Astrocyte (in vitro differentiated cells and primary cell): Measurements from ENCODE around the gene MAVS. TPM values are rescaled to one million over a fixed set of nuclear protein-coding genes. Genes with fewer than 3 reads are reported as not detected.

Experiments used
- DNase-seq: peaks from one replicate; pipeline ENCODE4 v3.0.0-alpha.2; 2010; ENCODE audit warnings: low read depth
- FAIRE-seq: peaks from 2 replicates; lab custom pipeline; 2011; peaks lifted over from hg19 to GRCh38; lab: Jason Lieb, UNC
- H2AFZ ChIP-seq: 2 replicates; pipeline ENCODE4 v1.6.0; 2012; ENCODE audit warnings: low read depth, low read length, inconsistent platforms
- H3K27ac ChIP-seq: 2 replicates; pipeline ENCODE4 v1.5.1; 2011; ENCODE audit warnings: low read depth, low read length, inconsistent platforms
- H3K27me3 ChIP-seq: 2 replicates; pipeline ENCODE4 v1.6.0; 2011; ENCODE audit warnings: low read length, inconsistent platforms; ENCODE audit not compliant: insufficient read depth
- H3K36me3 ChIP-seq: 2 replicates; pipeline ENCODE4 v1.5.1; 2011; ENCODE audit warnings: low read length, inconsistent platforms; ENCODE audit not compliant: insufficient read depth
- H3K4me1 ChIP-seq: 2 replicates; pipeline ENCODE4 v1.5.1; 2011; ENCODE audit warnings: low read length, inconsistent platforms; ENCODE audit not compliant: insufficient read depth
- H3K4me2 ChIP-seq: 2 replicates; pipeline ENCODE4 v1.6.0; 2012; ENCODE audit warnings: low read length, inconsistent platforms
- H3K4me3 ChIP-seq: 2 replicates; pipeline ENCODE4 v1.5.1; 2011; ENCODE audit warnings: low read depth, mild to moderate bottlenecking, low read length, inconsistent platforms; ENCODE audit not compliant: insufficient read depth
- H3K79me2 ChIP-seq: 2 replicates; pipeline ENCODE4 v1.6.0; 2012; ENCODE audit warnings: mild to moderate bottlenecking, low read length, inconsistent platforms; ENCODE audit not compliant: insufficient read depth
- H3K9ac ChIP-seq: 2 replicates; pipeline ENCODE4 v1.6.0; 2012; ENCODE audit warnings: mild to moderate bottlenecking, low read length, inconsistent platforms
- H3K9me3 ChIP-seq: 2 replicates; pipeline ENCODE4 v1.5.1; 2012; ENCODE audit warnings: low read depth, mild to moderate bottlenecking, low read length, inconsistent platforms; ENCODE audit not compliant: insufficient read depth
- H4K20me1 ChIP-seq: 2 replicates; pipeline ENCODE4 v1.6.0; 2012; ENCODE audit warnings: low read length, inconsistent platforms; ENCODE audit not compliant: insufficient read depth
- H3K27ac Mint-ChIP-seq: one replicate; pipeline ENCODE4 v1.8.0; 2021; ENCODE audit warnings: mild to moderate bottlenecking, mixed read lengths; ENCODE audit not compliant: unreplicated experiment
- H3K27me3 Mint-ChIP-seq: one replicate; pipeline ENCODE4 v1.8.0; 2021; ENCODE audit warnings: low read depth, mixed read lengths; ENCODE audit not compliant: unreplicated experiment
- H3K36me3 Mint-ChIP-seq: one replicate; pipeline ENCODE4 v1.8.0; 2021; ENCODE audit warnings: low read depth, mixed read lengths; ENCODE audit not compliant: unreplicated experiment
- H3K4me1 Mint-ChIP-seq: one replicate; pipeline ENCODE4 v1.8.0; 2021; ENCODE audit warnings: low read depth, mixed read lengths; ENCODE audit not compliant: unreplicated experiment
- H3K4me3 Mint-ChIP-seq: one replicate; pipeline ENCODE4 v1.8.0; 2021; ENCODE audit warnings: mild to moderate bottlenecking, moderate library complexity, mixed read lengths; ENCODE audit not compliant: unreplicated experiment
- H3K9me3 Mint-ChIP-seq: one replicate; pipeline ENCODE4 v1.8.0; 2021; ENCODE audit warnings: mild to moderate bottlenecking, mixed read lengths; ENCODE audit not compliant: unreplicated experiment
- CTCF ChIP-seq: IDR thresholded peaks from 2 replicates; pipeline ENCODE4 v1.5.1; 2011; ENCODE audit warnings: low read depth, mild to moderate bottlenecking, inconsistent platforms, low read length, moderate library complexity; ENCODE audit not compliant: insufficient read depth
- EZH2 ChIP-seq: IDR thresholded peaks from 2 replicates; pipeline ENCODE4 v1.6.1; 2012; ENCODE audit warnings: mild to moderate bottlenecking, low read length, inconsistent platforms; ENCODE audit not compliant: insufficient read depth
- total RNA-seq: library from RNA; stranded (reverse); gene quantifications from 2 replicates; pipeline ENCODE4 v1.2.1, GENCODE V29; 2021

Gene MAVS
- total RNA-seq, 1 donor from 2014 or later, result 42.1 TPM

GRCh38 chr20:3803854-3804253 is 42.8 kb upstream of the MAVS start:
- Histone ChIP-seq H3K36me3 (peaks cover 17% of the 10 kb centered on the region), H3K9me3 (no peaks in the 10 kb centered on the region), H3K9ac (no peak overlapping the region), H3K79me2 (peaks cover 12% of the 10 kb centered on the region), H3K27ac (no peak overlapping the region), H3K4me1 (peaks cover 38% of the 10 kb centered on the region), H2AFZ (no peak overlapping the region), H3K4me2 (no peak overlapping the region), H4K20me1 (no peaks in the 10 kb centered on the region), H3K4me3 (no peak overlapping the region), H3K27me3 (no peaks in the 10 kb centered on the region)
- no peak for DNase-seq
- no peaks in the 10 kb centered on the region for H3K9me3 Mint-ChIP-seq
- peaks cover 18% of the 10 kb centered on the region for H3K4me1 Mint-ChIP-seq
- no peaks in the 10 kb centered on the region for H3K27me3 Mint-ChIP-seq
- no peak overlapping the region for H3K27ac Mint-ChIP-seq
- TF ChIP-seq CTCF, result no peak
- no peak for FAIRE-seq
- H3K36me3 Mint-ChIP-seq, result peaks cover 20% of the 10 kb centered on the region
- H3K4me3 Mint-ChIP-seq, result no peak overlapping the region

- Histone ChIP-seq H4K20me1 (no peaks in the 10 kb centered on the region), H3K36me3 (peaks cover 17% of the 10 kb centered on the region), H3K4me2 (no peak overlapping the region), H3K27ac (no peak overlapping the region), H3K27me3 (no peaks in the 10 kb centered on the region), H3K4me1 (peaks cover 33% of the 10 kb centered on the region), H3K9ac (no peak overlapping the region), H3K4me3 (no peak overlapping the region), H2AFZ (no peak overlapping the region), H3K79me2 (peaks cover 8% of the 10 kb centered on the region), H3K9me3 (no peaks in the 10 kb centered on the region)
- DNase-seq (no peak), FAIRE-seq (no peak)
- Mint-ChIP-seq H3K4me3 (no peak overlapping the region), H3K27ac (no peak overlapping the region), H3K27me3 (no peaks in the 10 kb centered on the region), H3K36me3 (peaks cover 20% of the 10 kb centered on the region), H3K4me1 (peaks cover 18% of the 10 kb centered on the region), H3K9me3 (no peaks in the 10 kb centered on the region)
- no peak for TF ChIP-seq CTCF
- TF ChIP-seq EZH2, result no peak
Measured at GRCh38 chr20:3804254-3804751, 42.3 kb upstream of the MAVS start.

DNA sequence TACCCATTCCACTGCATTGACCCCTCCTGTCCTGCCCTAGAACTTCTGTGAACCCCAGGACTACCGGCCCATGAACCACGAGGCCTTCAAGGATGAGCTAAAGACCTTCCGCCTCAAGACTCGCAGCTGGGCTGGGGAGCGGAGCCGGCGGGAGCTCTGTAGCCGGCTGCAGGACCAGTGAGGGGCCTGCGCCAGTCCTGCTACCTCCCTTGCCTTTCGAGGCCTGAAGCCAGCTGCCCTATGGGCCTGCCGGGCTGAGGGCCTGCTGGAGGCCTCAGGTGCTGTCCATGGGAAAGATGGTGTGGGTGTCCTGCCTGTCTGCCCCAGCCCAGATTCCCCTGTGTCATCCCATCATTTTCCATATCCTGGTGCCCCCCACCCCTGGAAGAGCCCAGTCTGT is 41.9 kb upstream of the MAVS start:
- FAIRE-seq (no peak), DNase-seq (no peak)
- Histone ChIP-seq H2AFZ (no peak overlapping the region), H3K9me3 (no peaks in the 10 kb centered on the region), H3K4me1 (peaks cover 30% of the 10 kb centered on the region), H3K9ac (no peak overlapping the region), H3K4me2 (no peak overlapping the region), H3K79me2 (peaks cover 4% of the 10 kb centered on the region), H3K27ac (no peak overlapping the region), H4K20me1 (no peaks in the 10 kb centered on the region), H3K36me3 (peaks cover 17% of the 10 kb centered on the region), H3K4me3 (no peak overlapping the region), H3K27me3 (no peaks in the 10 kb centered on the region)
- Mint-ChIP-seq H3K36me3 (peaks cover 20% of the 10 kb centered on the region), H3K27me3 (no peaks in the 10 kb centered on the region), H3K9me3 (no peaks in the 10 kb centered on the region), H3K4me3 (no peak overlapping the region), H3K4me1 (peaks cover 14% of the 10 kb centered on the region), H3K27ac (no peak overlapping the region)
- TF ChIP-seq CTCF (no peak), EZH2 (no peak)
